ENCODE results near the gene MRPS5. TPM values are rescaled to one million over a fixed set of nuclear protein-coding genes. Genes with fewer than 3 reads are reported as not detected.
A peak's percentile ranks its signal among the peaks of the same experiment; 100 is the strongest.

Gene MRPS5
- total RNA-seq, 4 donors from 2014 or later, result 53.4 to 106 (median 68.7) TPM

- in situ Hi-C loops (cut with MboI; ENCODE audit: low sequenced_read_pairs in 4 of 4), result no loop called here
- intact Hi-C loops (cut with DNase I; ENCODE audit: low total_unique reads), result no loop called here
- H3K27me3 ChIP-seq, result no peaks in the 10 kb centered on the region
Observed at GRCh38 chr2:95143838-95144237, 22.2 kb upstream of the MRPS5 start.

GRCh38 chr2:95138702-95139101, 17.1 kb upstream of the MRPS5 start:
- TF ChIP-seq CTCF (IDR thresholded peaks at IDR 0.05 in 4 of 5, conservative IDR thresholded peaks at IDR 0.05 in 1 of 5), result no peak
- no peaks in the 10 kb centered on the region for H3K4me1 ChIP-seq
- DNase-seq (no peak), ATAC-seq (no peak)
- no peak overlapping the region for H3K27ac ChIP-seq
- intact Hi-C loops (cut with DNase I; ENCODE audit: low total_unique reads), result no loop called here
- H3K27me3 ChIP-seq, result no peaks in the 10 kb centered on the region
- peaks cover 0 to 8% of the 10 kb centered on the region in 2 donors for H3K36me3 ChIP-seq
- H3K9me3 ChIP-seq, result peaks cover 0 to 15% (median 0%) of the 10 kb centered on the region in 3 donors
- in situ Hi-C loops (cut with MboI; ENCODE audit: low sequenced_read_pairs in 4 of 4), result no loop called here
- no peak overlapping the region for H3K4me3 ChIP-seq

More at GRCh38 chr2:95143838-95144237, 22.2 kb upstream of the MRPS5 start:
- H3K4me1 ChIP-seq, result no peaks in the 10 kb centered on the region
- no peak overlapping the region for H3K27ac ChIP-seq
- H3K36me3 ChIP-seq, result peaks cover 9 to 55% of the 10 kb centered on the region in 2 donors
- H3K4me3 ChIP-seq, result no peak overlapping the region
- ATAC-seq (no peak), DNase-seq (no peak)
- TF ChIP-seq POLR2A (IDR thresholded peaks at IDR 0.05), result no peak
- TF ChIP-seq CTCF (IDR thresholded peaks at IDR 0.05 in 4 of 5, conservative IDR thresholded peaks at IDR 0.05 in 1 of 5), result no peak
- H3K9me3 ChIP-seq, result peaks cover 4 to 63% (median 25%) of the 10 kb centered on the region in 3 donors

- no peaks in the 10 kb centered on the region for H3K27me3 ChIP-seq
- in situ Hi-C loops (cut with MboI; ENCODE audit: low sequenced_read_pairs in 4 of 4) (loop anchor here in 1 of 4 donors (10.0 kb wide), 1 partner anchor 83 kb away; the partner anchor contains the start of gene ZNF892), intact Hi-C loops (cut with DNase I; ENCODE audit: low total_unique reads) (loop anchor here (2.0 kb wide), 1 partner anchor 37 kb away; the partner anchor contains the start of gene ZNF514)
- DNase-seq, result no peak
- H3K4me3 ChIP-seq, result peak overlapping the region; percentile 89 to 96 (median 94)
- H3K36me3 ChIP-seq, result no peaks in the 10 kb centered on the region
- ATAC-seq, result peak; percentile 4 to 10
- peaks cover 24 to 27% of the 10 kb centered on the region in 2 donors for H3K4me1 ChIP-seq
- H3K9me3 ChIP-seq, result no peaks in the 10 kb centered on the region
- peak overlapping the region; percentile 90 to 95 (median 92) for H3K27ac ChIP-seq
- TF ChIP-seq POLR2A (IDR thresholded peaks at IDR 0.05), result no peak
- no peak for TF ChIP-seq CTCF (IDR thresholded peaks at IDR 0.05 in 4 of 5, conservative IDR thresholded peaks at IDR 0.05 in 1 of 5)
Observed at GRCh38 chr2:95122197-95122551, 566 bp upstream of the MRPS5 start.

GRCh38 chr2:95121093-95121406, 558 bp downstream of the MRPS5 start:
- Histone ChIP-seq H3K27me3 (no peaks in the 10 kb centered on the region), H3K36me3 (no peaks in the 10 kb centered on the region), H3K27ac (peak overlapping the region; percentile 90 to 95 (median 92)), H3K9me3 (no peaks in the 10 kb centered on the region), H3K4me3 (peak overlapping the region; percentile 89 to 96 (median 94)), H3K4me1 (peaks cover 24 to 27% of the 10 kb centered on the region in 2 donors)
- no peak for DNase-seq
- intact Hi-C loops (cut with DNase I; ENCODE audit: low total_unique reads), result loop anchor here (1.0 kb wide), 2 partner anchors 44 to 86 kb away; partner anchors contain the start of genes ZNF2 and ZNF892
- peak in 1 of 2 donors; percentile 29 for ATAC-seq
- no peak for TF ChIP-seq CTCF (IDR thresholded peaks at IDR 0.05 in 4 of 5, conservative IDR thresholded peaks at IDR 0.05 in 1 of 5)
- no peak for TF ChIP-seq POLR2A (IDR thresholded peaks at IDR 0.05)
- in situ Hi-C loops (cut with MboI; ENCODE audit: low sequenced_read_pairs in 4 of 4), result loop anchor here in 1 of 4 donors (10.0 kb wide), 1 partner anchor 84 kb away; the partner anchor contains the start of gene ZNF892

GRCh38 chr2:95115418-95115817, 6.2 kb downstream of the MRPS5 start:
- Histone ChIP-seq H3K27me3 (no peaks in the 10 kb centered on the region), H3K36me3 (peaks cover 0 to 44% of the 10 kb centered on the region in 2 donors), H3K27ac (no peak overlapping the region), H3K4me1 (peaks cover 21 to 22% of the 10 kb centered on the region in 2 donors), H3K9me3 (no peaks in the 10 kb centered on the region), H3K4me3 (no peak overlapping the region)
- ATAC-seq (peak; percentile 73 to 90), DNase-seq (peak; percentile 31 to 45)
- intact Hi-C loops (cut with DNase I; ENCODE audit: low total_unique reads) (loop anchor here (1.0 kb wide), 2 partner anchors 39 to 93 kb away; no protein-coding TSS in a partner anchor), in situ Hi-C loops (cut with MboI; ENCODE audit: low sequenced_read_pairs in 4 of 4) (no loop called here)
- TF ChIP-seq CTCF (IDR thresholded peaks at IDR 0.05 in 4 of 5, conservative IDR thresholded peaks at IDR 0.05 in 1 of 5) (peak; percentile 31 to 73 (median 54)), POLR2A (IDR thresholded peaks at IDR 0.05) (no peak)

Measured in gastrocnemius medialis (tissue), 4 donors.